Measurements from ENCODE around the gene TRDN. TPM values are rescaled to one million over a fixed set of nuclear protein-coding genes. Genes with fewer than 3 reads are reported as not detected.

Gene TRDN
- total and polyA plus RNA-seq, 2 donors from 2014 or later: 0.19 TPM; not detected in 1

GRCh38 chr6:123550052-123550617 lies 86.6 kb downstream of the TRDN start:
- H3K36me3 ChIP-seq (ENCODE audit: control insufficient read depth in 2 of 3, insufficient read depth in 3 of 3, low read length in 3 of 3): no peaks in the 10 kb centered on the region
- no peaks in the 10 kb centered on the region for H3K4me1 ChIP-seq (ENCODE audit: control insufficient read depth in 2 of 3, insufficient read depth in 2 of 3, low read depth in 1 of 3, low read length in 3 of 3)
- intact Hi-C loops (cut with DNase I): no loop called here
- H3K27me3 ChIP-seq (ENCODE audit: control insufficient read depth, insufficient read depth, low read length): no peaks in the 10 kb centered on the region
- H3K27ac ChIP-seq (ENCODE audit: low read depth in 2 of 2, low read length in 2 of 2): no peak overlapping the region
- DNase-seq: no peak
- H3K4me3 ChIP-seq (ENCODE audit: low read length in 3 of 3): no peak overlapping the region
- H3K9me3 ChIP-seq (ENCODE audit: control insufficient read depth in 2 of 3, insufficient read depth in 1 of 3, low read length in 3 of 3): no peaks in the 10 kb centered on the region
- no peak for TF ChIP-seq CTCF (IDR thresholded peaks at IDR 0.05; ENCODE audit: borderline replicate concordance, extremely low read depth, insufficient read depth)
- FAIRE-seq: no peak
- no peak overlapping the region for H3K9ac ChIP-seq (ENCODE audit: low read length in 3 of 3)

GRCh38 chr6:123549476-123549875 lies 87.3 kb downstream of the TRDN start:
- no peaks in the 10 kb centered on the region for H3K36me3 ChIP-seq (ENCODE audit: control insufficient read depth in 2 of 3, insufficient read depth in 3 of 3, low read length in 3 of 3)
- H3K27me3 ChIP-seq (ENCODE audit: control insufficient read depth, insufficient read depth, low read length): no peaks in the 10 kb centered on the region
- DNase-seq: no peak
- intact Hi-C loops (cut with DNase I): no loop called here
- H3K9me3 ChIP-seq (ENCODE audit: control insufficient read depth in 2 of 3, insufficient read depth in 1 of 3, low read length in 3 of 3): no peaks in the 10 kb centered on the region
- H3K4me3 ChIP-seq (ENCODE audit: low read length in 3 of 3): no peak overlapping the region
- H3K9ac ChIP-seq (ENCODE audit: low read length in 3 of 3): no peak overlapping the region
- TF ChIP-seq CTCF (IDR thresholded peaks at IDR 0.05; ENCODE audit: borderline replicate concordance, extremely low read depth, insufficient read depth): no peak
- H3K4me1 ChIP-seq (ENCODE audit: control insufficient read depth in 2 of 3, insufficient read depth in 2 of 3, low read depth in 1 of 3, low read length in 3 of 3): no peaks in the 10 kb centered on the region
- FAIRE-seq: no peak
- H3K27ac ChIP-seq (ENCODE audit: low read depth in 2 of 2, low read length in 2 of 2): no peak overlapping the region

- Histone ChIP-seq H3K27me3 (ENCODE audit: control insufficient read depth, insufficient read depth, low read length) (no peaks in the 10 kb centered on the region), H3K9me3 (ENCODE audit: control insufficient read depth in 2 of 3, insufficient read depth in 1 of 3, low read length in 3 of 3) (no peaks in the 10 kb centered on the region), H3K27ac (ENCODE audit: low read depth in 2 of 2, low read length in 2 of 2) (no peak overlapping the region), H3K9ac (ENCODE audit: low read length in 3 of 3) (no peak overlapping the region), H3K36me3 (ENCODE audit: control insufficient read depth in 2 of 3, insufficient read depth in 3 of 3, low read length in 3 of 3) (no peaks in the 10 kb centered on the region), H3K4me3 (ENCODE audit: low read length in 3 of 3) (no peak overlapping the region), H3K4me1 (ENCODE audit: control insufficient read depth in 2 of 3, insufficient read depth in 2 of 3, low read depth in 1 of 3, low read length in 3 of 3) (no peaks in the 10 kb centered on the region)
- intact Hi-C loops (cut with DNase I): no loop called here
- FAIRE-seq (peak; percentile 50), DNase-seq (peak in 1 of 5 donors; percentile 24)
- no peak for TF ChIP-seq CTCF (IDR thresholded peaks at IDR 0.05; ENCODE audit: borderline replicate concordance, extremely low read depth, insufficient read depth)
Measured at GRCh38 chr6:123547216-123547978, 89.4 kb downstream of the TRDN start.
